Activated CD4-positive, alpha-beta T cell treated with anti-CD3 and anti-CD28 coated beads, Interleukin-2, amount 10 ng/mL, durations not matched to agents 24 days and 14 days (primary cell): Measurements from ENCODE around the gene TP53BP1. TPM values are rescaled to one million over a fixed set of nuclear protein-coding genes. Genes with fewer than 3 reads are reported as not detected.
A peak's percentile ranks its signal among the peaks of the same experiment; 100 is the strongest.
"Not testable (repeated sequence)": the region's sequence is repeated elsewhere in the genome, so short reads cannot be mapped to it uniquely, and the experiment has no call there.

Experiments
- DNase-seq: peaks from one replicate; pipeline ENCODE4 v3.0.0; 2022
- H3K27ac Mint-ChIP-seq: one replicate; pipeline ENCODE4 v1.8.0; 2022; ENCODE audit warnings: mild to moderate bottlenecking, mixed read lengths
- H3K27me3 Mint-ChIP-seq: one replicate; pipeline ENCODE4 v1.8.0; 2022; ENCODE audit warnings: mixed read lengths
- H3K36me3 Mint-ChIP-seq: one replicate; pipeline ENCODE4 v1.8.0; 2022; ENCODE audit warnings: low read depth, mild to moderate bottlenecking, mixed read lengths
- H3K4me1 Mint-ChIP-seq: one replicate; pipeline ENCODE4 v1.8.0; 2021; ENCODE audit warnings: mixed read lengths
- H3K4me3 Mint-ChIP-seq: one replicate; pipeline ENCODE4 v1.8.0; 2022; ENCODE audit warnings: mild to moderate bottlenecking, moderate library complexity, mixed read lengths
- H3K9me3 Mint-ChIP-seq: one replicate; pipeline ENCODE4 v1.8.0; 2021; ENCODE audit warnings: mixed read lengths
- intact Hi-C: fragments of 100-400 bp; cut with micrococcal nuclease; formaldehyde crosslinking; loops from one replicate; pipeline ENCODE4 v1.15.1; 2023
- total RNA-seq: library from RNA; stranded (reverse); gene quantifications from 2 replicates; pipeline ENCODE4 v1.2.3, GENCODE V29; 2022

TP53BP1 gene, protein sequence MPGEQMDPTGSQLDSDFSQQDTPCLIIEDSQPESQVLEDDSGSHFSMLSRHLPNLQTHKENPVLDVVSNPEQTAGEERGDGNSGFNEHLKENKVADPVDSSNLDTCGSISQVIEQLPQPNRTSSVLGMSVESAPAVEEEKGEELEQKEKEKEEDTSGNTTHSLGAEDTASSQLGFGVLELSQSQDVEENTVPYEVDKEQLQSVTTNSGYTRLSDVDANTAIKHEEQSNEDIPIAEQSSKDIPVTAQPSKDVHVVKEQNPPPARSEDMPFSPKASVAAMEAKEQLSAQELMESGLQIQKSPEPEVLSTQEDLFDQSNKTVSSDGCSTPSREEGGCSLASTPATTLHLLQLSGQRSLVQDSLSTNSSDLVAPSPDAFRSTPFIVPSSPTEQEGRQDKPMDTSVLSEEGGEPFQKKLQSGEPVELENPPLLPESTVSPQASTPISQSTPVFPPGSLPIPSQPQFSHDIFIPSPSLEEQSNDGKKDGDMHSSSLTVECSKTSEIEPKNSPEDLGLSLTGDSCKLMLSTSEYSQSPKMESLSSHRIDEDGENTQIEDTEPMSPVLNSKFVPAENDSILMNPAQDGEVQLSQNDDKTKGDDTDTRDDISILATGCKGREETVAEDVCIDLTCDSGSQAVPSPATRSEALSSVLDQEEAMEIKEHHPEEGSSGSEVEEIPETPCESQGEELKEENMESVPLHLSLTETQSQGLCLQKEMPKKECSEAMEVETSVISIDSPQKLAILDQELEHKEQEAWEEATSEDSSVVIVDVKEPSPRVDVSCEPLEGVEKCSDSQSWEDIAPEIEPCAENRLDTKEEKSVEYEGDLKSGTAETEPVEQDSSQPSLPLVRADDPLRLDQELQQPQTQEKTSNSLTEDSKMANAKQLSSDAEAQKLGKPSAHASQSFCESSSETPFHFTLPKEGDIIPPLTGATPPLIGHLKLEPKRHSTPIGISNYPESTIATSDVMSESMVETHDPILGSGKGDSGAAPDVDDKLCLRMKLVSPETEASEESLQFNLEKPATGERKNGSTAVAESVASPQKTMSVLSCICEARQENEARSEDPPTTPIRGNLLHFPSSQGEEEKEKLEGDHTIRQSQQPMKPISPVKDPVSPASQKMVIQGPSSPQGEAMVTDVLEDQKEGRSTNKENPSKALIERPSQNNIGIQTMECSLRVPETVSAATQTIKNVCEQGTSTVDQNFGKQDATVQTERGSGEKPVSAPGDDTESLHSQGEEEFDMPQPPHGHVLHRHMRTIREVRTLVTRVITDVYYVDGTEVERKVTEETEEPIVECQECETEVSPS (N-terminal part only)
- 38.7 and 40.0 TPM in 2 replicates for total RNA-seq

DNA sequence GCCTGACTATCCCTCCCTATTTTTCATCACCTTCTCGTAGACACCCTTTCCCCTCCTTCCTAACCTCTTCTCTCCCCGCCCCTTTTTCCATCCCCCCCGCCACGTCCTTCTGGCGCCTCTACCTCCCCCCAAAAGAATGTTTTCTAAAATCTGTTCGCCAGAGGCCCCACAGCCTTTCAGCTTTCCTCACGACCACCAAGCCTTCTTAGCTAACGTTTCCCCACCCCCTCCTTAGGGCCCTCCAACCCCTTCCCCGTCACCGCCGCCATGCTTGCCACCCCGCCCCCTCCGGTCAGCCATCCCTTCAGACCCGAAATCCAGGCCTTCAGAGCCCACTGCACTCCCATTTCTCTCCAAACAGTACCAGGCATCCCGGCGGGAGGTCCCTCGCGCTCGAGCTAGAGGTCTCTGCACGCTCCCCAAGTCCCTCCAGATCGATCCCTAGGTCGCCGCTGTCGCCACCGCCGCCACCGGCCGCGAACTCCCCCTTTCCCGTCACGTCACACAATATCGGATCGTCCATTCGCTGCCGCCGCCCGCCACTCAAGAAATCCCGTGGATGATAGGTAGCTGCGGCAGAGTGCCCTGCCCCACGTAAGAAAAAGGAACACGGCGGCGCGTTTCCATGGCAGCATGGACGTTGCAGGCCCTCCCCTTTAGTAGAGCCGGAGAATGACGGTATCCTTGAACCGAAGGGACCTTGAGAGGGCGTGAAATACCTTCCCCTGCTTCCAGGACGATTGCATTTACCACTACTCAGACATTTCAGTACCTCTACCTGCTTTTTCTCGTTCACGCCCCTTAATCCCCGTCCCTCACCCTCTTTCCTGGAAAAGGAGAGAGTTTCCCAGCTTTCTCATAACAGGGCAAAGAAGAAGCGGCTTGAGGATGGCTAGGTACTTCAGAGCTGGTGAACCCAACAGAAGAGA, at the start of gene TP53BP1:
Gene TP53BP1, minus strand, starts transcription at position 484 of the 929 bp plus-strand sequence. Its CDS starts 113 bp downstream, at position 371.
- intact Hi-C loops = loop anchor here (1.0 kb wide), 1 partner anchor 17 kb away; no protein-coding TSS in a partner anchor
- H3K4me3 Mint-ChIP-seq = peak within 1 kb of the TSS; percentile 91
- H3K27ac Mint-ChIP-seq = peak within 1 kb of the TSS; percentile 98
- no peaks in the 10 kb centered on the region for H3K27me3 Mint-ChIP-seq
- peaks cover 26% of the 10 kb centered on the region for H3K4me1 Mint-ChIP-seq
- no peaks in the 10 kb centered on the region for H3K9me3 Mint-ChIP-seq
- DNase-seq = peak; percentile 98
- H3K36me3 Mint-ChIP-seq = peaks cover 29% of the 10 kb centered on the region

DNA sequence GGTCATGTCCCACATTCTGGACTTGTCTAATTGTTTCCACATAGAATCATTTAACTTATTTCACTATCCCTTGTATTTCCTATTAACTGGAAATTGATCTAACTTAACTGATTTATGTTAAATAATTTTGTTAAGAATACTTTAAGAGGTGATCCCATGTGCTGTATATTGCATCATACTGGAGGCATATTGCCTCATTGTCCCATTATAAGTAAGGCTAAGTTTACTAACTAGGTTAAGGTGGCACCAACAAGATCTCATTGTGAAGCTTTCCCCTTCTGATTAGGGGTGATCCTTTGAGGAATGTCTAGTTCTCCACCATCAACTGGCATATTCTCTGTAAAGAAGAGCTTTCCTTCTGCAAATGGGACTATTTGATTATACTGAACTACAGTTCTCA, 48.8 kb upstream of the TP53BP1 start:
- Mint-ChIP-seq H3K36me3 (no peaks in the 10 kb centered on the region), H3K27ac (no peak overlapping the region), H3K4me3 (no peak overlapping the region), H3K4me1 (peaks cover 4% of the 10 kb centered on the region), H3K27me3 (no peaks in the 10 kb centered on the region), H3K9me3 (no peaks in the 10 kb centered on the region)
- intact Hi-C loops = no loop called here
- DNase-seq = no peak

GRCh38 chr15:43538091-43538490, 45.1 kb upstream of the TP53BP1 start:
- Mint-ChIP-seq H3K4me3 (no peak overlapping the region), H3K9me3 (no peaks in the 10 kb centered on the region), H3K36me3 (peaks cover 2% of the 10 kb centered on the region), H3K27me3 (no peaks in the 10 kb centered on the region), H3K27ac (no peak overlapping the region), H3K4me1 (peaks cover 4% of the 10 kb centered on the region)
- intact Hi-C loops = no loop called here
- DNase-seq = no peak

DNA sequence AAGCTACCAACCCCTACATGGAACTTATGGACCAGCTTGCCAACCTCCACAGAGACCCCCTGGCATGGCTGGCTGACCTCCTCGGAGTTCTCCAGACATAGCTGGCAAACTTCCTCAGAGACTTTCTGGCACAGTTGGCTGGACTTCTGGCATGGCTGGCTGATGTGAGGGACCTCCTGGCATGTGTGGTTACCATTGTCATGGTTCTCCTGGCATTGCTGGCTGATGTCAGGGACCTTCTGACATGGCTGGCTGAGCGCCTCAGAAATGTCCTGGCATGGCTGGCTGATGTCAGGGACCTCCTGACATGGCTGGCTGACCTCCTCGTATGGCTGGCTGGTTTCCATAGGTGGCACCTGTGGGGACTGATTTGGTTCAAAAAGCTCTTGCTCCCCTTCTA, 41.9 kb upstream of the TP53BP1 start:
- intact Hi-C loops = no loop called here
- Mint-ChIP-seq H3K9me3 (no peaks in the 10 kb centered on the region), H3K4me1 (no peaks in the 10 kb centered on the region), H3K4me3 (no peak overlapping the region), H3K27ac (no peak overlapping the region), H3K27me3 (no peaks in the 10 kb centered on the region), H3K36me3 (peaks cover 2% of the 10 kb centered on the region)
- DNase-seq = no peak

GRCh38 chr15:43532826-43533225, 39.9 kb upstream of the TP53BP1 start:
- H3K27ac Mint-ChIP-seq, H3K27me3 Mint-ChIP-seq, H3K9me3 Mint-ChIP-seq, H3K36me3 Mint-ChIP-seq, H3K4me3 Mint-ChIP-seq, DNase-seq, H3K4me1 Mint-ChIP-seq, intact Hi-C loops: not testable (repeated sequence)

DNA sequence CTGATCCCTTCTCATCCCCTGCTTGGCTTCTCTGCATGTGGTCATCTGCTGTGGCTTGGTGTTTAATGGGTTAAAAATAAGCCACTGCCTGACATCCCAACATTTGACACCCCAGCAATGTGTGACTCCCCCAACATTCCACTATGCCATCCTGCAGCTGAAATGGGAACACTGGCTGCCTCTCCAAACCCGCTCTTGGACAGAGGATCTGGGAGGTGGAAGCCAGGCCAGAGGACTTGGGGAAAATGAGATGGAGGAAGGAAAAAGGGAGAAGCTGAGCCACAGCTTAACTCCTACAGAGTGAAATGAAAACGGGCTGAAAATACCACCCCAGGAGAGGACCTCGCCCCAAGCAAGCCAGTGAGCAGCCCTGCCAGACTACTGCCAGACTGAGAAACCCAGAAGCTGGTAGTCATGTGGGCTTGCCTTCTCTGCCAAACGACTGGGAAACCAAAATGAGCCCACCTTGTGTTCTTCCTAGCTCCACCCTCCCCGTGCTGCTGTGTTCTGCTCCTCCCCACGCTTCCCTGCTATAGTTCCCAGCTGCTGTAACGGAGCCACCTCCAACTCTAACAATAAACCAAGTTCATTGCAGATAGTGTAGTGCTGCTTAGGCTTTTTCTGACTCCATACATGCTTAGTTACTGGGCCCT, 38.2 kb upstream of the TP53BP1 start:
- Mint-ChIP-seq H3K4me3 (no peak overlapping the region), H3K4me1 (peaks cover 3% of the 10 kb centered on the region), H3K36me3 (peaks cover 2% of the 10 kb centered on the region), H3K27ac (no peak overlapping the region), H3K9me3 (no peaks in the 10 kb centered on the region), H3K27me3 (no peaks in the 10 kb centered on the region)
- DNase-seq = no peak
- intact Hi-C loops = no loop called here

DNA sequence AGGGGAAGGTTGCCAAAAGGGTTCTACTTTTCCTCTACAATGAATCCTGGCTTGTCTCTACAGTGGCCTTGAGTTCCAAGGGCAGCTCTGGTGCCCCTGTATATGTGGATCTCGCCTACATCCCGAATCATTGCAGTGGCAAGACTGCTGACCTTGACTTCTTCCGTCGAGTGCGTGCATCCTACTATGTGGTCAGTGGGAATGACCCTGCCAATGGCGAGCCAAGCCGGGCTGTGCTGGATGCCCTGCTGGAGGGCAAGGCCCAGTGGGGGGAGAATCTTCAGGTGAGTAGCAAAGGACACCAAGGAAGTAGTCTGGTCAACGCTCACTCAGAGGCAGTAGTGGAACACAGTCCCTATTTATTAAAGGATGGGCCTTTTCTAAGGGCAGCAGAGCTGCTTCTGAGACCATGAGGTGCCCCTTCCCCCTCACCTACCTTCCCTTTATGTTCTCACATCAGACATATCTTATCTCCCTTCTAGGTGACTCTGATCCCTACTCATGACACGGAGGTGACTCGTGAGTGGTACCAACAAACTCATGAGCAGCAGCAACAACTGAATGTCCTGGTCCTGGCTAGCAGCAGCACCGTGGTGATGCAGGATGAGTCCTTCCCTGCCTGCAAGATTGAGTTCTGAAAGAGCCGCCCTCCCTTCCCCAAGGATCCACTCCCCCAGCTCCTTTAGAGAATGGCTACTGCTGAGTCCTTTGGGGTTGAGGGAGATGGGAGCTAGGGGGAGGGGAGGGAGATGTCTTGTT, 36.8 kb upstream of the TP53BP1 start:
- Mint-ChIP-seq H3K27ac (no peak overlapping the region), H3K9me3 (no peaks in the 10 kb centered on the region), H3K36me3 (peaks cover 2% of the 10 kb centered on the region), H3K4me3 (no peak overlapping the region), H3K27me3 (no peaks in the 10 kb centered on the region), H3K4me1 (peaks cover 14% of the 10 kb centered on the region)
- intact Hi-C loops = no loop called here
- no peak for DNase-seq

GRCh38 chr15:43529141-43529540, 36.2 kb upstream of the TP53BP1 start:
- DNase-seq = no peak
- intact Hi-C loops = no loop called here
- H3K4me1 Mint-ChIP-seq = peaks cover 14% of the 10 kb centered on the region
- H3K4me3 Mint-ChIP-seq = no peak overlapping the region
- peaks cover 2% of the 10 kb centered on the region for H3K36me3 Mint-ChIP-seq
- no peak overlapping the region for H3K27ac Mint-ChIP-seq
- no peaks in the 10 kb centered on the region for H3K27me3 Mint-ChIP-seq
- no peaks in the 10 kb centered on the region for H3K9me3 Mint-ChIP-seq

GRCh38 chr15:43528542-43529007, 35.6 kb upstream of the TP53BP1 start:
- peaks cover 14% of the 10 kb centered on the region for H3K4me1 Mint-ChIP-seq
- no peak for DNase-seq

DNA sequence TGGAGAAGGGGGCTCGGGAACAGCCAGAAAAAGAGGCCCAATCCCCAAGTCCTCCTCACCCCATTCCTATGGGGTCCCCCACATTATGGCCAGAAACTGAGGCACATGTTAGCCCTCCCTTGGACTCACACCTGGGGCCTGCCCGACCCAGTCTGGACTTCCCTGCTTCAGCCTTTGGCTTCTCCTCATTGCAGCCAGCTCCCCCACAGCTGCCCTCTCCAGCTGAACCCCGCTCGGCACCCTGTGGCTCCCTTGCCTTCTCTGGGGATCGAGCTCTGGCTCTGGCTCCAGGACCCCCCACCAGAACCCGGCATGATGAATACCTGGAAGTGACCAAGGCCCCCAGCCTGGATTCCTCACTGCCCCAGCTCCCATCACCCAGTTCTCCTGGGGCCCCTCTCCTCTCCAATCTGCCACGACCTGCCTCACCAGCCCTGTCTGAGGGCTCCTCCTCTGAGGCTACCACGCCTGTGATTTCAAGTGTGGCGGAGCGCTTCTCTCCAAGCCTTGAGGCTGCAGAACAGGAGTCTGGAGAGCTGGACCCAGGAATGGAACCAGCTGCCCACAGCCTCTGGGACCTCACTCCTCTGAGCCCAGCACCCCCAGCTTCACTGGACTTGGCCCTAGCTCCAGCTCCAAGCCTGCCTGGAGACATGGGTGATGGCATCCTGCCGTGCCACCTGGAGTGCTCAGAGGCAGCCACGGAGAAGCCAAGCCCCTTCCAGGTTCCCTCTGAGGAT, 35.0 kb upstream of the TP53BP1 start:
- no peak for DNase-seq
- intact Hi-C loops = no loop called here
- Mint-ChIP-seq H3K4me1 (peaks cover 14% of the 10 kb centered on the region), H3K36me3 (peaks cover 2% of the 10 kb centered on the region), H3K4me3 (no peak overlapping the region), H3K27ac (no peak overlapping the region), H3K27me3 (no peaks in the 10 kb centered on the region), H3K9me3 (no peaks in the 10 kb centered on the region)

More at GRCh38 chr15:43528542-43529007, 35.6 kb upstream of the TP53BP1 start:
- H3K27ac Mint-ChIP-seq = no peak overlapping the region
- H3K27me3 Mint-ChIP-seq = no peaks in the 10 kb centered on the region
- H3K36me3 Mint-ChIP-seq = peaks cover 2% of the 10 kb centered on the region
- H3K9me3 Mint-ChIP-seq = no peaks in the 10 kb centered on the region
- intact Hi-C loops = no loop called here
- H3K4me3 Mint-ChIP-seq = no peak overlapping the region

DNA sequence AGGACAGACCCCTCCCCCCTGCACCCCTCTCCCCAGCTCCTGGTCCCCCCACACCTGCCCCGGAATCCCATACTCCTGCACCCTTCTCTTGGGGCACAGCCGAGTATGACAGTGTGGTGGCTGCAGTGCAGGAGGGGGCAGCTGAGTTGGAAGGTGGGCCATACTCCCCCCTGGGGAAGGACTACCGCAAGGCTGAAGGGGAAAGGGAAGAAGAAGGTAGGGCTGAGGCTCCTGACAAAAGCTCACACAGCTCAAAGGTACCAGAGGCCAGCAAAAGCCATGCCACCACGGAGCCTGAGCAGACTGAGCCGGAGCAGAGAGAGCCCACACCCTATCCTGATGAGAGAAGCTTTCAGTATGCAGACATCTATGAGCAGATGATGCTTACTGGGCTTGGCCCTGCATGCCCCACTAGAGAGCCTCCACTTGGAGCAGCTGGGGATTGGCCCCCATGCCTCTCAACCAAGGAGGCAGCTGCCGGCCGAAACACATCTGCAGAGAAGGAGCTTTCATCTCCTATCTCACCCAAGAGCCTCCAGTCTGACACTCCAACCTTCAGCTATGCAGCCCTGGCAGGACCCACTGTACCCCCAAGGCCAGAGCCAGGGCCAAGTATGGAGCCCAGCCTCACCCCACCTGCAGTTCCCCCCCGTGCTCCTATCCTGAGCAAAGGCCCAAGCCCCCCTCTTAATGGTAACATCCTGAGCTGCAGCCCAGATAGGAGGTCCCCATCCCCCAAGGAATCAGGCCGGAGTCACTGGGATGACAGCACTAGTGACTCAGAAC, 34.3 kb upstream of the TP53BP1 start:
- Mint-ChIP-seq H3K27ac (no peak overlapping the region), H3K27me3 (no peaks in the 10 kb centered on the region), H3K9me3 (no peaks in the 10 kb centered on the region), H3K4me3 (no peak overlapping the region), H3K4me1 (peaks cover 14% of the 10 kb centered on the region), H3K36me3 (peaks cover 5% of the 10 kb centered on the region)
- intact Hi-C loops = no loop called here
- no peak for DNase-seq
